GM18519 (cell line): ENCODE data around the gene OR4N2.
"Not testable (repeated sequence)": the region's sequence is repeated elsewhere in the genome, so short reads cannot be mapped to it uniquely, and the experiment has no call there.

ENCODE experiments used
- ATAC-seq: cut with Tn5 transposase; IDR thresholded peaks from one replicate; pipeline ENCODE4 v1.9.1; 2021; ENCODE audit warnings: mild to moderate bottlenecking, moderate library complexity; ENCODE audit not compliant: unreplicated experiment, low FRiP score

Gene OR4N2

DNA sequence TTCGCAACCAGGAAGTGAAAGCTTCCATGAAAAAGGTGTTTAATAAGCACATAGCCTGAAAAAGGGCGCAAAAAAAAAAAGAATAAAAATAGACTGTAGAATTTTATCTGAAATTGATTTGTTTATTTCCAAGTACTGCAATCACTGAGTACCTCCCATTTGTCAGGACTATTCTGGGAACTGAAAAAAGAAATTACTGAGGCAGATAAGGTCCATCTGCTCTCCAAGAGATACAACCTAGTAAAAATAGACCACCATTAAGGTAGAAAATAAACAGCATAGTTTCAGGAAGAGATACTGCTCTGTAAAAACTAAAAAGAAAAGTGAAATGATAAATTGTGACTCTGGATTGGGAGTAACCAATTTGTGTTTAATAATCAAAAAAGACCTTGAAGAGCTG lies 24.7 kb downstream of the OR4N2 start:
- ATAC-seq: no peak

GRCh38 chr14:19834203-19834848 lies 30.8 kb downstream of the OR4N2 start:
- not testable (repeated sequence) for ATAC-seq

DNA sequence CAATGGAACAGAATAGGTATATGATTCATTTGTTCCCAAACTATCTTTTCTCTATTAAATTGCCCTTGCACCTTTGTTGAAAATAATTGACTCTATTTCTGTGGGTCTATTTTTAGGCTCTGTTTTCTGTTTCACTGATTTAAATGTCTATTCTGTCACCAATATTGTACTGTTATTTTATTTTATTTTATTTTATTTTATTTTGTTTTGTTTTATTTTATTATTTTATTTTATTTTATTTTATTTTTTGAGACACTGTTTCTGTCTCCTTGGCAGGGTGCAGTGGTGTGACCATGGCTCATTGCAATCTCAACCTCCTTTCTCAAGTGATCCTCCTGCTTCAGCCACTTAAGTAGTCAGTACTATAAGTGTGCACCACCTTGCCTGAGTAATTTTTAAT lies 34.9 kb downstream of the OR4N2 start:
- no peak for ATAC-seq

GRCh38 chr14:19851365-19851764 lies 47.8 kb downstream of the OR4N2 start:
- no peak for ATAC-seq

GRCh38 chr14:19866061-19866669 lies 62.6 kb downstream of the OR4N2 start:
- not testable (repeated sequence) for ATAC-seq

DNA sequence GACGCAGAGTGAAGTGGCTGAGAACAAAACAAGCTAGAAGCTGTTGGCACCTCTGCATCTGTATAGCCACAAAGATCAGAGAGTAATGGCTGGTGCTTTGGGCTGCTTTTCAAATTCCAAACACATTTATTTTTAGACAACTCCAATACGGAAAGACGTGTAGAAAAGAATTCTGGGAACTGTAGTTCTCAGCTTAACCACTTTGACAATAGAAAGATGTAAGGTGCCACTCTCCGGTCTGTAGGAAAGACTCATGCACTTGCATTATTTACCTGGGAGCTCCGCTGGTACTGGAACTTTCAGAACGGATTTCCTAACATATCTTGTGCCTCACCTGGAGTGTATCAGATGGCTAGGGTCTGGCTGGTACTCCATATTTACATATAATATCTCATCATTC lies 69.6 kb downstream of the OR4N2 start:
- ATAC-seq: no peak

DNA sequence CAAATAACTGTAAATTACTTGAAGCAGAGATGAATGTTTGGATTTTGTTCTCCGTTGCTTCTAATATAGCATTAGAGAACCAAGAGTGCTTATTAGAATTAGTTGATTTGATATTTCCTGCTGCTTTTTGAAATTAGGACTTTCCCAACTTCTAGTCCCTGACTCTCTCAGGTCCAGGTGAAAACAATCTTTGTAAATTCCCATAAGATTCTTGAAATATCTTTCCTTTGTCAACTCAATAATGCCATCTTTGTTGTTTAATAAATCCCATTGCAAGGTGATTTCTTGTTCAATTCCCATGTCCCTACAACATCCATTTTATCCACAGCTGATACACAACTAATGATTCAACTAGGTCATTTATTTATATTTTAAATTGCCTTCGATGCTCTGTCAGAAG lies 71.3 kb downstream of the OR4N2 start, which contains the start of gene OR4K2:
Gene OR4K2 (plus strand): TSS at position 301 of the 400 bp plus-strand sequence. CDS start 1,126 bp downstream, outside the sequence.
- ATAC-seq: no peak

- no peak for ATAC-seq
These were observed 74.6 kb downstream of the OR4N2 start for GRCh38 chr14:19878029-19878642.
